Lung microvascular endothelial cell (primary cell): ENCODE measurements around the gene PDZD2. TPM values are rescaled to one million over a fixed set of nuclear protein-coding genes. Genes with fewer than 3 reads are reported as not detected.
"Not testable (repeated sequence)": the region's sequence is repeated elsewhere in the genome, so short reads cannot be mapped to it uniquely, and the experiment has no call there.

ENCODE experiments used
- DNase-seq, 2 donors: peaks; one replicate each; pipeline versions ENCODE4 v3.0.0 to v3.0.0-alpha.2; 2010; ENCODE audit warnings: low read depth in 2 of 2
- total RNA-seq: library from RNA; depleted of rRNA; stranded (reverse); fragments of >200 nt; gene quantifications from 2 replicates; pipeline ENCODE4 v1.2.1, GENCODE V29; 2014

Gene PDZD2
- total RNA-seq, 1 donor from 2014 or later, result 0.20 TPM

DNA sequence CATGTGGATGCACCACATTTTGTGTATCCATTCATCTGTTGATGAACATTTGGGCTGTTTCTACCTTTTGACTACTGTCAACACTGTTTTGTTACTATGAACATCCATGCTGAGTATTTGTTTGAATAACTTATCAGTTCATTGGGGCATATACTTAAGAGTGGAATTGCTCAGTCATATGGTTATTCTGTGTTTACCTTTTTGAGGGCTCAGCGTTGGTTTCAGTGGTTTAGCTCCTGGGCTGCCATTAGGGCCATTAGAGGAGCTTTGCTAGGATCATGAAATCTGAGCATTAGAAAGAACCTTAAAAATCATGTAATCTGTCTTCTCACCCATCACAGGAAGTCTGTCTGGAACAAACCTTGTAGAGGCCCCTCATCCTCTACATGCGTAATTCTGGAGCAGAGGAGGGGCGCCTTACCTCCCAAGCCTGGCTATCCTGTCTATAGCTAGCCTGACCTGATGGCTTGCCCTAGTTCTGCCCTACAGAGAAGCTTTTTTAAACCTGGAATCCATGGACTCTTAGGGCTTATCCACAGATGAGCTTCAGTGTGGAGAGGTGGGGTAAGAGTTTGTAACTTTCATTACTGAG lies 92.9 kb downstream of the PDZD2 start:
- no peak for DNase-seq

DNA sequence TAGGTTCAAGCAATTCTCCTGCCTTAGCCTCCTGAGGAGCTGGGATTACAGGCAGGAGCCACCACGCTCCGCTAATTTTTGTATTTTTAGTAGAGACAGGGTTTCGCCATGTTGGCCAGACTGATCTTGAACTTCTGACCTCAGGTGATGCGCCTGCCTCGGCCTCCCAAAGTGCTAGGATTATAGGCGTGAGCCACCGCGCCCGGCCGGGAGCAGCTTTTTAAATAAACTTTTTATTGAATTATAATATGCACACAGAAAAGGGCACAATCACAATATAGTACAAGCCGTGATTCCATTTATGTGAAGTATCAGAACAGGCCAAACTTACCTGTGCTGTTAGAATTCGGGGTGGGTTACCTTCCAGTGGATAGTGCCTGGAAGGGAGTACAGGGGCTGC lies 93.9 kb downstream of the PDZD2 start:
- not testable (repeated sequence) for DNase-seq

DNA sequence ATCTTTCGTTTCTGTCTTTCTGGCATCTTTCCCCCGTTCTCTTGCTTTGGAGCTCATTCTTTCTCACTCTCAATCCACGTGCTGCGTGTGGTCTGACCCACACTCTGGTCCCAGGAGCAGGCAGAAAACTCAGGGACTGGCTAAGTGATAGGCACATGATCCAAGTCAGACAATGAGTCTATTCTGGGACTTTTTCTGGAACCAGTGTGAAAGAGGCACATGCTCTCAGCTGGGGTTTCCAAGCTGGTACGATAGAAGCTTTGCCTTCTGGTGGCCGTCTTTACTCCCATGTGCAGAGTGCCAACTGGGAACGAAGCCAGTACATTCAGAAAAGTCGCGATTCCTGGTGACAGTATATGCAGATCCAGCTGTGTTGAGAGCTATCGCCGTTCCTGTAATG lies 94.4 kb downstream of the PDZD2 start:
- DNase-seq, result no peak

DNA sequence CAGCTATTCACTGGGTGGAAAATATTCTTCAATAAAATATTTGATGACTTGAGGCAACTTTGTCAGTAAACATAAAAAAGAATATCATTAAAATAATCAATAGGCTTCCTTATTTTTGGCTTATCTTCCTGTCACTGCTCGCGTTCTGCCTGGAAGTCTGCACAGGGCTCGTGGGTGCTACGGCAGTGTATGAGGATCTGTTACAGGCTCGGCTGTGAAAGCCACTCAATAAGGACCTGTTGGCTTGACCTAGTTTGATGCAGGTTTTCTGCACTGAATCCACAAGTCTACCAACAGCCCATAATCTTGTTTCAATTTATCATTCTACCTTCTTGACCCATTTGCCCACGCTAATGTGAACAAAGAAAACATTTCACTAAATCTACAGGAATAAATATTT lies 97.2 kb downstream of the PDZD2 start:
- DNase-seq, result no peak

DNA sequence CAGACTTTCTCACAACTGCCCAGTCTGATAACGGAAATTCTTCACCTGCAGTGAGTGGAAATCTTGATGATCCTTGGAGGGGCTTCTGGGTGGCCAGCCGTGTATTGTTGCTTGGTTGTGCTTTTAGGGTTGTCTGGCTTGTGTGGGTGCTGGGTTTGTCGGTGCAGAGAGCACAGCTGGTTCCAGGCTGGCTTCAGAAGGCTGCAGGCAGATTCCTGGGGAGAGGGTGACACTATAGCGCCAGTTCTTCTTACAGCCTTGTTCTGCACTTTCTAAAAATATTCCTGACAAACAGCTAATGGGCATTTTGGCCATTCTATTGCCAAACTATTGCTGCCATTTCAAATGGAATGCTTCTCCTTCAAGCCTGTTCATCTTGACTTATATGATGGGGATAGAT lies 99.3 kb downstream of the PDZD2 start:
- DNase-seq, result no peak

DNA sequence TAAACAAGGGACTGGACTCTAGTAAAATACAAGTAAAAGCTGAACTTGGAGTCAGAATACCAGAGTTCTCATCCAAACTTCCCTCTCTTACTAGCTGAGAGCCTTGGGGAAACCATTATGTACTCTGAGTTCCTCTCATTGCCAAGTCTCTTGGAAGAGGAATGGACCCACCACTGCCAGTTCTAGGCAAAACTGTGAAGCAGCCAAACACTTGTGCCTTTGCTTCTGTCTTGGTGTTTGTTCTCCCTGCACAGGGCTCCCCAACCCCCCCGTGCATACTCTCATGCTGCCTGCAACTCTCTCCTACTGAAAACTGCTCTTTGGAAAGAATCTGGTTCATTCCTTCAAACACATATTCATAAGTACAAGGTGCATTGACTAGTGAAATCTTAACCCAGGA lies 102.6 kb downstream of the PDZD2 start:
- DNase-seq, result no peak

DNA sequence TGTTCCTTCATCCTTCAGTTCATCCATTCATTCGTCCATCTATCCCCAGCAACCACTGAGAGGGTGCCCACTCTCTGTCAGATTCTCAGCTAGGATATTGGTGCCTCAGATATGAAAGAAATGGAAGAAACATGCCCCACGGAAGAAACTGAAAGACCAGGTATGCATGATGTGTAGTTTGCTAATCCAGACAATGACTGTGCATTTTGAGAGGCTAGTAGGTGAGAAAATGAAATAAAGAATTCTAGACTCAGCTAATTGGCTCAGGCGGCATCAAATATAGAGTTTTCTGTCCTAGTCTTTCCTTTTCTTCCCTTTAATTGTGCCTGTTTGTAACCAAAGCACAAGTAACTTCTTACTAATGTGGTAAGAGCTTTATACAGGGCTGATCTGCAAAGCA lies 104.7 kb downstream of the PDZD2 start:
- no peak for DNase-seq

DNA sequence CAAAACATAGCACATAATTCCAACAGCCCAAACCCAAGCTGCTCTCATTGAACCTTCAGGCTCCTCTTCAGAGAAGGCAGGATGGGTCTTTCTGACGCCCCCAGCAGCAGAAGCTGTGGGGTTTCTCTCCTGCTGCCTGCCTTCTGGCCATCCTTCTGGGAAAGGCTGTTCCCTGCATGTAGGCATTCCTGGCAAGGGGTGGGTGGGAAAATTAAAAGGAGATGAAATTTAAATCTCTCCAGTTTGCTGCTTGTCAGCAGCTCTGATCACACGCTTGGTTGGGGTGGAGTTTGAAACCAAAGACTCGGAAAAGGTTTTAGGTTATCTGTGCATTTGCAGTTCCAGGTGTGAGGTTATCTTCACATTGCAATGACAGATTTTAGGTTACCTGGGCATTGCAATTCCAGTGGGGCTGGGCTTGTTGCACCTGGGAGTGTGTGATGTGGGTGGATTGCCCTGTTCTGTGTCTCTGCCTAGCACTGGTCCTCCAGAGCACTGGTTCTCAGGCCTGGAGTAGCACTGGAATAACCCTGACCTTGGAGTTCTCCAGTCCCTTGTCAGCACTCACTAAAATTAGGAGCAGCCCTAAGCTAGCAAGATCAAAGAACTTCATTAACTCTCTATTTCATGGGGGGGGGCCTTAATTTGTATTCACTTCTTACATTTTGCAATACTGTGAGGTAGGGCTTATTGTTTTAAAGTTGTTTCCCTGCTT lies 109.7 kb downstream of the PDZD2 start:
- DNase-seq, result no peak

DNA sequence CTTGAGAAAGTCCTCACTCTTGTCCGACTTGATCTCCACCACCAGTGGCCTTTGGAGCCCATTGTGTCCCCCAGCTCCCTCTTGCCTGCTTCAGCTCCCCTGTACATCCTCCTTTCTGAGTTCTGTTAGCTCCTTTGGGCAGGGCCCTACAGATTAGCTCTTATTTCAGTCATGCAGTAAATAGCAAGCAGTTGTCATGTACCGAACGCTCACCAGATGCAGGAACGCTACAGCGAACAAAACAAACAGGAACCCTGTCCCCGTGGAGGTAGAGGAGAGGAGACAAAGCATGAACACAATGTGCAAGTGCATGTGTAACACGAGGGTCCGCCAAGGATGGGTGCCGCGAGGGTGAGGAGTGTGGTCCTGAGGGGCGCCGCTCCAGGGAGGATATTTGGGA lies 111.3 kb downstream of the PDZD2 start:
- no peak for DNase-seq

DNA sequence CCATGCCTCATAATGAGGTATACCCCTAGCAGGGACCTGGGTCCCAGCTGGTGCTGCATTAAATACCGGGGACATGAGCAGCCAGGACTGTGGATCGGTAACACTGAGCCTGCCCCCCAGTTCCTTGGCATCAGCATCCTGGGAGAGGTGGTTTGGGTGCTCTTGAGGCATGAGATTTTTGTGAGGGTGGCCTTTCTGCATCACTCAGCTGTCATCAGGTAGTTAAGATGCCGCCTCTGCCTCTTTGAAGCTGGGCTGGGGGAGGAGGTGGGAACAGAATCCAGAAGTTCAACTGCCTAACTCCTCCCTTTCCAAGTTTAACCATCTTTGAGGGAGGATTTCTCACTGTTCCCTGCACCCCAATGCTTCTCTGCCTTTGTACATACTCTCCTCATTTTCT lies 112.7 kb downstream of the PDZD2 start:
- DNase-seq, result no peak

DNA sequence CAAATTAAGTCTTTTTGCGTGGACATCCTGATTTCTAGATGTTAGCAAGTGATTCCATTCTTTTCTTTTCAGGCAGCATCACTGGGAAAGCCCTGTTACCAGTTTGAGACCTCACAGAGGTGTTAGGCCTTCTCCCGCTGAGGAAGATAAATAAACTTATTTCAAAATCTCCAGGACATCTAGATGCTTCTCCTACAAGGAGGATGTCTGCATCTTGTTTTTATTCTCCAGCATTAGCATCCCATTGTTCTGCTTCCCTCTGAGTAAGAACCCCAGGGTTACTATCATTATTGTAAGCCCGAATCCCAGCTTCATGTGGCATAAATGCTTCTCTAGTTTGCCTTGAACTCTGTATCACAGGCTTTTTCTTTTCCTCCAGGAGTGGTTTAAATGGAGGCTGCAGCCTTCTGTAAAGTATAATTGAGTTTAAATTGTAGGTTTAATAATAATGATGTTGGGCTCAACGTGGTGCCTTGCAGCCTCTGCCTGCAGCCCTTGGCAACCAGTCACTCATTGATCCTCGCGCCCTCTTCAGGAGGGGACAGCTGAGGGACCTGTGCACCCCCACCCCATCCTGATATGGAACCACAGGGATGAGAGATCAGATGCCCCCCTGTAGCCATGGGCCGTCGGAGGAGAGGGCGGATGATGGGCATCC lies 114.9 kb downstream of the PDZD2 start:
- no peak for DNase-seq

DNA sequence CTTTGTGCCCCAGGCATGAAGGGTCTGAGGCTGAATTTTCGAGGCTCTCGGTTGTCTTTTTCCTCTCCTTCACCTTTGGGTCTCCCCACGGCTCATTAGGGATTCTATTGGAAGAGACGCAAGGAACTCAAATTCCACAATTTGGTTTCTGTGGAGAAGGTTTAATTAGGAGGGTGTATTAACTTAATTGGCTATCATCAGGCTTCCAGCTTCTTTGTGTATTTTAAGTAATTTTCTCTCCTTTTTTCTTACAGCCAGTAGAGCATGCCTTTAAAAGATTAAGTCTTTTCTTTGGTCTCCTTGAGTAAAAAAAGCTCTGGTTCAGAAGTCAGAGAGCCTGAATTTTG lies 115.4 kb downstream of the PDZD2 start:
- no peak for DNase-seq

DNA sequence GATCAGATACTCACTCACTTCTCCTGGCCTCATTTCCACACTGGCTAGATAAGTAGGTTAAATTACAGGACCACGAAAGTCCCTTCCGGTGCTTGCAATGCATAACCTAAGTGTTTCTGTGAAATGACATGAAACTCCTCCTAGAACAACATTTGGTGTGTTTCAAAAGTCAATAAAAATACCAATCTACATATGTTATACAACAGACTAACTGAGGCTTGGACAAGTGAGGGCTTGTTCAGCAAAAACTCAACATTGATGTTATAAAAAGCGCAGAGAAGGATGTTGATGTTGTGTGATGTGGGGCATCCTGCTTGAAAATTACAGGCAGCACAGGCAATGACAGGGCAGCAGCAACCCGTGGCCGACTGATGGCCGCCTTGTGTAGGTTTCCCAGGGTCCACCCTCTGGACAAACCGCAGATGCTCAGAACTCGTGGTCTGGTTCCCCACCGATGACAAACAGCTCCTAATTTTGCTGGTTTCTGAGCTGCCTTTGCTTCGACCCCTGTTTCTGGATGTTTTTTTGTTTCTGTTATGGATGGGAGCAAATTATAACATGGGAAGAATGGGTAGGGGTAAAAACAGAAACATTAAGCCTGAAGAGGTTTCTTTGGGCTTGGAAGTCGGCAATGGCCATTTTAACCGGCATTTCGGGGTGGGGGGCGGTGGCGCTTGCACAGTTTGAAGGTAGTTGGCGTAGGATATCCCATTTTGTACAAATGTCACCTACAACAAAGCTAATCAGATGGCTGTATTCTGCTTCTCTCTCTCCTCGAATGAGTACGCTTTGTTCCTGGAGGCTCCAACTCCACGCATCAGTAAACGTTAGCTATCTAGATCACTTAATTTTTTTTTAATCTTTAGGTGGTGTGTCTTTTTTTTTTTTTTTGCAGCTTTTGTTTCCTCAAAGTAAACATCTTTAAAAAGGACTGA lies 116.1 kb downstream of the PDZD2 start:
- no peak for DNase-seq

DNA sequence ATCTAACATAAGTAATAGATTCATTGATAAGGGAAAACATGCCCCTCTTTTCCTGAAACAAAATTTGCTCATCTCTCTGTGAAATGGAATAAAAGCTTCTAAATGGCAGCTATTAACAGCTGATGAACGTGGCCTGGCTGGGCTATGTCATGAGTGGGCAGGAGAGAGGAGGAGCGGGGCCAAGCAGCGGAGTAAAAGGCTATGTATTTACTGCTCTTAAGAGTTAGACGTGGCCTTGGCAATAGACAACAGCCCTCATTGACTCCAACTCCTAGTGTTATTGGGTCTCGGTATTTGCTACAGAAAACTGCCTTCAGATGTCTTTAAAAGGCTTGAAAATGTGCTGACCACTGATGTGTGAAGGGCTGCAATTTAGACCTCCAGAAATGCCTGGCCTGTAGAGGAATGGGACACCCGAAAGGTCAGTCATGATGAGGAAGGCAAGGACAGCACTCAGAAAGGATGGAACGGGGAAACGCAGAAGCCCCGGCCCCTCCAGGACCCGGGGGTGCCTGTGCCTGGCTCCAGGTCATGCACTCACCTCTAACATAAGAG lies 116.8 kb downstream of the PDZD2 start:
- DNase-seq, result no peak

DNA sequence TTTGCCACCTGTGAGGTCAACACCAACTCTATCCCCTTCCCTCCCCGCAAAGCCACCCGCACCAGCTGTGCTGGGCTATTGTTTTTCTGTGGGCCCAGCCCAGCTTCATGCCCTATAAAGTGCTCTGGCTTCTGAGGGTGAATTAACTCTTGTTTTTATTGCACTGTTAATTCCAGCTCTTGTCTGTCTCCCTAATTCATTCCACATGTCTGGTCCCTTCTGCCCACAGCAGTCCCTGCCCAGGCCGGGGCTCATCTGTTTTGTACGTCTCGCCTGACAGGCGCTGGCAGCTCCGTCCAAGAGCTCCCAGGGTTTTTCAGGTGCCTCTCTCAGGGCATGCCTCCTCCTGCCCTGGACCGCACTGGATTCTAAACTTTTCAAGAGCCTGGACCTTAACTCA lies 118.9 kb downstream of the PDZD2 start:
- no peak for DNase-seq

DNA sequence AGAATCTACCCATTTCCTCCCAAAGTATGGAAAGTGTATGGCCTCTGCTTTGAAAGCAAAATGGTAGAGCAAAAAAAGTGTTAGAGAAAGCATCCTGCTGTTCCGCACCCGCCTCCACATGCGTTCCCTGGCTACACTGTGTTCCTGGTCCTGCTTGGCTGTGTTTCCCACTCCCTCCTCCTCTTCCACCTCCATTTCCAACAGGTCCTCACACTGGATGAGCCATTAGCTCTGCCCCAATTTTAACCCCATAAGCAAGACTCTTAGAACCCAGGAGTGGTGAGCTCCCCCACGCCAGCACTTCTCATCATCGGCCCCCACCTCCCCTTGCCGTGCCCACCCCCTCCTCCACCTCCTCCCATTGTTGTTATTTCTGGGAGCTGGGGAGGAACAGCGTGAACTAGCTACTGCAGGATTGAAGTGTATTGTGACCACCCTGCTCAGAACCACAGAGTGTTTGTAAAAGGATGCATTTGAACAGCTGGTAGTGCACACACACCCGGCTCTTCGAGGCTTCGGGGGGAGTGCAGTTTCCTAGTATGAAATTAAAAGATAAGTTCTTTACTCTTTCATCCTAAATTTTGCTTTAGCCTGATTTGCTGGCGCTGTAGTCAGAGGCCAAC lies 120.0 kb downstream of the PDZD2 start:
- DNase-seq, result no peak

DNA sequence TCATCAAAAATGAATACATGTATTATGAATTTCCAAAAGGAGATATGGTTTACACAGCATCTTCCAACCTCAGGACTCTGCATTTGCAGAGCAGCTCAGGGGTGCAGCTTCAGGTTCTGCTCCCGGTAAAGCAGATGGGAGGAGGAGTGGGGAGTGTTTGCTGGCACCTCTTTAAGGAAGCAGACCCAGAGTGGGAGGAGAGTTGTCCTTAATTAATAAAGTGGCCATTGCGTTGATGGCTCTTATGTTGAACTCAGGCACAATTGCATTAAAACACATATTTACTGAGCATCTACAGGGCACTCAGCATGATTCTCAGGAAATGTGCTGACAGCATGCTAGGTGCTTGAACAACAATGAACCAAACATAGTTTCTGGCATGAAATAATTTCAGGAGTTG lies 121.0 kb downstream of the PDZD2 start:
- DNase-seq, result no peak

DNA sequence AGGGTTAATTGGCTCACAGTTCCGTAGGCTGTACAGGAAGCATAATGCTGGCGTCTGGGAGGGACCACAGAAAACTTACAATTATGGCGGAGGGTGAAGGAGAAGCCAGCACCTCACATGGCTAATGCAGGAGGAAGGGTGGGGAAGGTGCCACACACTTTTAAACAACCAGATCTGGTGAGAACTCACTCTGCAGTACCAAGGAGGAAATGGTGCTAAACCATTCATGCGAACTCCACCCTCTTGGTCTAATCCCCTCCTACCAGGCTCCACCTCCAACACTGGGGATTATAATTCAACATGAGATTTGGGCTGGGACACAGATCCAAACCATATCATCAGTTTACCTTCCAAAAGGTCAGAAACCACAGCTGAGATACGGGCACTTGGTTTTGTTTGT lies 122.9 kb downstream of the PDZD2 start:
- no peak for DNase-seq

DNA sequence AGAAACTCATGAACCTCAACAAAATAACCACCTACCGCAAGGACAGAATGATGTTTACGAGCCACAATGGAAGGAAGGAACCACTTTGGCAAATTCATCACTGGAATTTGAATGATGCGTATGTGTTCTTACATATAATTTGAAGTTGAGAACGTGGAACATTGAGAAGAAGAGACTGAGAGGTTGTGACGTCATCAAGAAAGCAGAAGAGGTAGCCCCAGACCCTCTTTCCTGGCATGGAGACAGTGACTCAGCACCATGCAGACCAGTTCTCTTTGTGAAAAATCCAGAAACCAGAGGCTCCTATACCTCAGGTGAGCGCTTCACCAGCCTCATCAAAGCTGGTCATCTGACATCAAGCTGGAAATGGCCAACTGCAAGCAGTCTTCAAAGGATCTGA lies 124.5 kb downstream of the PDZD2 start:
- no peak for DNase-seq

DNA sequence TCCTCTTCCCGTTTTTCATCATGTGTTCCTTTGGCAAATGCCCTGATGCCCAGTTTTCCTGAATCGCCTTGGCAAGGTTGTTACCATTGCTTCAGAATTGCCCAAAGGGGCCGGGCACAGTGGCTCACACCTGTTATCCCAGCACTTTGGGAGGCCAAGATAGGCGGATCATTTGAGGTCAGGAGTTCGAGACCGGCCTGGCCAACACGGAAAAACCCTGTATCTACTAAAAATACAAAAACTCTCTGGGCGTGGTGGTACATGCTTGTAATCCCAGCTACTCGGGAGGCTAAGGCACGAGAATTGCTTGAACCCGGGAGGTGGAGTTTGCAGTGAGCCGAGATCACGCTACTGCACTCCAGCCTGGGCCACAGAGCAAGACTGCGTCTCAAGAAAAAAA lies 125.8 kb downstream of the PDZD2 start:
- not testable (repeated sequence) for DNase-seq

DNA sequence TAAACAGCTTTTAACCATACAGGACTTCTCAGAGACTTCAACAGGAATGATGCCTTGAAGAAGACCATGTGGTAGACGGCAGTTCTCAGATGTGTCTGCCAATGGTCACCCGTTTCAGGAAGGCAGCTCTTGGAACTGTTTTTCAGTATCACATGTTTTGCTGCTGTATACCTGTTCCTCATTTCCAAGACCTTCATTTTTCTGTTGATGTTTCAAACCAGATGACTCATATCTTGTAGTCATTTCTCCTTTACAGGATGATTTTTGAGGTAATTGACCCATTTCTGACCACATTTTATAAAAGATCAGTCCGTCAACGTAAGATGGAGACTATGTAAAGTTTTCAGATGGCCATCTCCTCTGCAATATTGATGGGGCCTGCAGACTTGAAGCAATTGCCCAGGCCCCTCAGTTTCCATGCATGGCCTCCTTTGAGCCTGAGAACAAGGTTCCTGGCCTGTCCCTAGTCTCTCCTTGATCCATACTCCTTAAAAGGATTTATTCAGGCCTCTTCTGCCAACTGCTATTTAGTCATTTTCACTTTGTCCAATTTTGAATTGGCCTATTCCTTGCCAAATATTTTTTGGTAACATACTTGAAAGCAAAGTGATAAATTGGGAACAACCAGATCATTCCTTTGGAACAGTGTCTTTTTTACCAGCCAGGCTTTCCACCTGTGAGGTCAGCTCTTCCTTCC lies 128.6 kb downstream of the PDZD2 start:
- no peak for DNase-seq
